ENCODE measurements around the gene KANK2.

- TF ChIP-seq SMC3 (conservative IDR thresholded peaks at IDR 0.05; ENCODE audit: poor library complexity) (no peak), RAD21 (conservative IDR thresholded peaks at IDR 0.05) (no peak), POLR2AphosphoS5 (IDR thresholded peaks at IDR 0.05) (no peak)
- TF ChIP-seq, protein P1, sequence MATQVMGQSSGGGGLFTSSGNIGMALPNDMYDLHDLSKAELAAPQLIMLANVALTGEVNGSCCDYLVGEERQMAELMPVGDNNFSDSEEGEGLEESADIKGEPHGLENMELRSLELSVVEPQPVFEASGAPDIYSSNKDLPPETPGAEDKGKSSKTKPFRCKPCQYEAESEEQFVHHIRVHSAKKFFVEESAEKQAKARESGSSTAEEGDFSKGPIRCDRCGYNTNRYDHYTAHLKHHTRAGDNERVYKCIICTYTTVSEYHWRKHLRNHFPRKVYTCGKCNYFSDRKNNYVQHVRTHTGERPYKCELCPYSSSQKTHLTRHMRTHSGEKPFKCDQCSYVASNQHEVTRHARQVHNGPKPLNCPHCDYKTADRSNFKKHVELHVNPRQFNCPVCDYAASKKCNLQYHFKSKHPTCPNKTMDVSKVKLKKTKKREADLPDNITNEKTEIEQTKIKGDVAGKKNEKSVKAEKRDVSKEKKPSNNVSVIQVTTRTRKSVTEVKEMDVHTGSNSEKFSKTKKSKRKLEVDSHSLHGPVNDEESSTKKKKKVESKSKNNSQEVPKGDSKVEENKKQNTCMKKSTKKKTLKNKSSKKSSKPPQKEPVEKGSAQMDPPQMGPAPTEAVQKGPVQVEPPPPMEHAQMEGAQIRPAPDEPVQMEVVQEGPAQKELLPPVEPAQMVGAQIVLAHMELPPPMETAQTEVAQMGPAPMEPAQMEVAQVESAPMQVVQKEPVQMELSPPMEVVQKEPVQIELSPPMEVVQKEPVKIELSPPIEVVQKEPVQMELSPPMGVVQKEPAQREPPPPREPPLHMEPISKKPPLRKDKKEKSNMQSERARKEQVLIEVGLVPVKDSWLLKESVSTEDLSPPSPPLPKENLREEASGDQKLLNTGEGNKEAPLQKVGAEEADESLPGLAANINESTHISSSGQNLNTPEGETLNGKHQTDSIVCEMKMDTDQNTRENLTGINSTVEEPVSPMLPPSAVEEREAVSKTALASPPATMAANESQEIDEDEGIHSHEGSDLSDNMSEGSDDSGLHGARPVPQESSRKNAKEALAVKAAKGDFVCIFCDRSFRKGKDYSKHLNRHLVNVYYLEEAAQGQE (IDR thresholded peaks at IDR 0.05; ENCODE audit: borderline replicate concordance) = no peak
- TF ChIP-seq, protein P2, sequence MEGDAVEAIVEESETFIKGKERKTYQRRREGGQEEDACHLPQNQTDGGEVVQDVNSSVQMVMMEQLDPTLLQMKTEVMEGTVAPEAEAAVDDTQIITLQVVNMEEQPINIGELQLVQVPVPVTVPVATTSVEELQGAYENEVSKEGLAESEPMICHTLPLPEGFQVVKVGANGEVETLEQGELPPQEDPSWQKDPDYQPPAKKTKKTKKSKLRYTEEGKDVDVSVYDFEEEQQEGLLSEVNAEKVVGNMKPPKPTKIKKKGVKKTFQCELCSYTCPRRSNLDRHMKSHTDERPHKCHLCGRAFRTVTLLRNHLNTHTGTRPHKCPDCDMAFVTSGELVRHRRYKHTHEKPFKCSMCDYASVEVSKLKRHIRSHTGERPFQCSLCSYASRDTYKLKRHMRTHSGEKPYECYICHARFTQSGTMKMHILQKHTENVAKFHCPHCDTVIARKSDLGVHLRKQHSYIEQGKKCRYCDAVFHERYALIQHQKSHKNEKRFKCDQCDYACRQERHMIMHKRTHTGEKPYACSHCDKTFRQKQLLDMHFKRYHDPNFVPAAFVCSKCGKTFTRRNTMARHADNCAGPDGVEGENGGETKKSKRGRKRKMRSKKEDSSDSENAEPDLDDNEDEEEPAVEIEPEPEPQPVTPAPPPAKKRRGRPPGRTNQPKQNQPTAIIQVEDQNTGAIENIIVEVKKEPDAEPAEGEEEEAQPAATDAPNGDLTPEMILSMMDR (IDR thresholded peaks at IDR 0.05; ENCODE audit: poor library complexity, severe bottlenecking) = no peak
Observed at GRCh38 chr19:11236324-11237301, 39.3 kb upstream of the KANK2 start.
